HEK293 (cell line): Measurements from ENCODE around the gene COX8A.

ENCODE experiments used
- CTCF ChIA-PET: fragments of 350-600 bp; formaldehyde crosslinking; extraction: SDS; loops from one replicate; lab custom pipeline; 2021; ENCODE audit warnings: antibody characterized with exemption; lab: Yijun Ruan, JAX
- POLR2A ChIA-PET: fragments of 300-600 bp; formaldehyde crosslinking; extraction: SDS; loops from one replicate; lab custom pipeline; 2020; ENCODE audit warnings: antibody characterized with exemption, inconsistent platforms; lab: Yijun Ruan, JAX
- H3K27ac ChIP-seq: fragments of 200-500 bp; sonication (Bioruptor generic); 2 replicates; pipeline ENCODE4 v1.5.1; 2014; ENCODE audit warnings: low read depth, low read length, control low read depth, inconsistent platforms; ENCODE audit errors: extremely low read depth
- H3K36me3 ChIP-seq, 2 experiments: fragments of 200-500 bp in 1 of 2; sonication (Bioruptor generic) in 1 of 2; 1 replicate in 1 of 2; 2 replicates in 1 of 2; pipeline ENCODE4 v1.5.1; 2014 to 2017; ENCODE audit warnings: inconsistent platforms in 2 of 2, low read length in 2 of 2; ENCODE audit not compliant: control insufficient read depth in 2 of 2, insufficient read depth in 1 of 2
- H3K4me1 ChIP-seq: fragments of 200-500 bp; sonication (Bioruptor generic); 2 replicates; pipeline ENCODE4 v1.5.1; 2014; ENCODE audit warnings: mild to moderate bottlenecking, low read length, inconsistent platforms; ENCODE audit not compliant: control insufficient read depth, insufficient read depth
- H3K4me3 ChIP-seq: 2 replicates; pipeline ENCODE4 v1.5.1; 2011; ENCODE audit warnings: low read depth, mild to moderate bottlenecking, control low read depth, low read length, moderate library complexity
- H3K9me3 ChIP-seq: fragments of 200-500 bp; sonication (Bioruptor generic); 2 replicates; pipeline ENCODE4 v1.5.1; 2014; ENCODE audit warnings: low read depth, low read length, inconsistent platforms; ENCODE audit not compliant: control insufficient read depth, insufficient read depth
- GLIS2 ChIP-seq: fragments of 450-650 bp; formaldehyde crosslinking; IDR thresholded peaks from 2 replicates; pipeline ENCODE4 v1.5.1; 2016; ENCODE audit warnings: missing biosample characterization, missing genetic modification characterization
- HOXA7 ChIP-seq: sonication (generic); formaldehyde crosslinking; IDR thresholded peaks from 2 replicates; pipeline ENCODE4 v1.8.1; 2022; ENCODE audit warnings: missing genetic modification reagents, borderline replicate concordance
- KLF8 ChIP-seq: fragments of 450-650 bp; formaldehyde crosslinking; IDR thresholded peaks from 2 replicates; pipeline ENCODE4 v1.5.1; 2016; ENCODE audit warnings: missing biosample characterization, missing genetic modification characterization
- YY1 ChIP-seq: fragments of 450-650 bp; formaldehyde crosslinking; IDR thresholded peaks from 2 replicates; pipeline ENCODE4 v1.5.1; 2018; ENCODE audit warnings: missing biosample characterization, missing genetic modification characterization
- ZBTB8A ChIP-seq: fragments of 450-650 bp; formaldehyde crosslinking; IDR thresholded peaks from 2 replicates; pipeline ENCODE4 v1.5.1; 2016; ENCODE audit warnings: missing biosample characterization, missing genetic modification characterization
- ZNF10 ChIP-seq: fragments of 450-650 bp; formaldehyde crosslinking; IDR thresholded peaks from 2 replicates; pipeline ENCODE4 v1.5.1; 2017; ENCODE audit warnings: missing biosample characterization, missing genetic modification characterization
- ZNF132 ChIP-seq: fragments of 450-650 bp; formaldehyde crosslinking; IDR thresholded peaks from 2 replicates; pipeline ENCODE4 v1.5.1; 2017; ENCODE audit warnings: missing biosample characterization, missing genetic modification characterization, borderline replicate concordance
- ZNF184 ChIP-seq: fragments of 450-650 bp; IDR thresholded peaks from 2 replicates; pipeline ENCODE4 v1.5.1; 2018; ENCODE audit warnings: missing biosample characterization, mild to moderate bottlenecking, missing genetic modification characterization
- ZNF214 ChIP-seq: fragments of 450-650 bp; formaldehyde crosslinking; IDR thresholded peaks from 2 replicates; pipeline ENCODE4 v1.5.1; 2017; ENCODE audit warnings: missing biosample characterization, mild to moderate bottlenecking, missing genetic modification characterization, borderline replicate concordance
- ZNF274 ChIP-seq, 2 experiments: fragments of 200-500 bp in 1 of 2; fragments of 450-650 bp in 1 of 2; sonication (Bioruptor generic) in 1 of 2; formaldehyde crosslinking in 1 of 2; IDR thresholded peaks; 2 replicates each; pipeline versions ENCODE4 v1.5.1 to v1.6.1; 2014 to 2016; ENCODE audit warnings: borderline replicate concordance in 1 of 2, inconsistent platforms in 1 of 2, low read length in 1 of 2, missing biosample characterization in 1 of 2, missing genetic modification characterization in 1 of 2
- ZNF366 ChIP-seq: fragments of 450-650 bp; formaldehyde crosslinking; conservative IDR thresholded peaks from 2 replicates; pipeline ENCODE4 v1.5.1; 2016; ENCODE audit warnings: missing biosample characterization, missing genetic modification characterization
- ZNF510 ChIP-seq: fragments of 450-650 bp; formaldehyde crosslinking; IDR thresholded peaks from 2 replicates; pipeline ENCODE4 v1.5.1; 2018; ENCODE audit warnings: mild to moderate bottlenecking, missing genetic modification characterization, missing biosample characterization; ENCODE audit not compliant: insufficient replicate concordance
- ZNF514 ChIP-seq: fragments of 450-650 bp; formaldehyde crosslinking; IDR thresholded peaks from 2 replicates; pipeline ENCODE4 v1.5.1; 2016; ENCODE audit warnings: missing biosample characterization, missing genetic modification characterization
- ZNF626 ChIP-seq: fragments of 450-650 bp; sonication (Bioruptor Pico); formaldehyde crosslinking; IDR thresholded peaks from 2 replicates; pipeline ENCODE4 v1.5.1; 2018; ENCODE audit warnings: missing biosample characterization, missing genetic modification characterization, inconsistent platforms
- ZSCAN23 ChIP-seq: fragments of 450-650 bp; formaldehyde crosslinking; IDR thresholded peaks from 2 replicates; pipeline ENCODE4 v1.5.1; 2016; ENCODE audit warnings: missing biosample characterization, missing genetic modification characterization
- TF ChIP-seq, protein P1 (sequence below): fragments of 450-650 bp; formaldehyde crosslinking; IDR thresholded peaks from 2 replicates; pipeline ENCODE4 v1.5.1; 2016; ENCODE audit warnings: missing biosample characterization, missing genetic modification characterization
- TF ChIP-seq, protein P2 (sequence below): fragments of 450-650 bp; formaldehyde crosslinking; IDR thresholded peaks from 2 replicates; pipeline ENCODE4 v1.5.1; 2016; ENCODE audit warnings: missing biosample characterization, missing genetic modification characterization
- TF ChIP-seq, protein P3 (sequence below): fragments of 450-650 bp; formaldehyde crosslinking; IDR thresholded peaks from 2 replicates; pipeline ENCODE4 v1.5.1; 2017; ENCODE audit warnings: missing biosample characterization, missing genetic modification characterization

The COX8A gene

GRCh38 chr11:64000026-64000739 is 25.8 kb downstream of the COX8A start (continued):
- no peak for TF ChIP-seq ZNF184 (tag by site-specific recombination)
- TF ChIP-seq ZNF214 (tag by site-specific recombination), result no peak
- TF ChIP-seq ZNF132 (tag by site-specific recombination), result no peak
- TF ChIP-seq ZNF10, result no peak
- no peak for TF ChIP-seq ZNF514 (tag by site-specific recombination)
- no peak for TF ChIP-seq ZNF510
- TF ChIP-seq GLIS2 (tag by site-specific recombination), result no peak; the same call in 1 of the 2 replicates
- TF ChIP-seq ZNF274 (IDR thresholded peaks at IDR 0.05; ENCODE audit: low read length), result no peak
- TF ChIP-seq ZNF274 (tag by site-specific recombination; IDR thresholded peaks at IDR 0.05; ENCODE audit: borderline replicate concordance), result no peak

DNA sequence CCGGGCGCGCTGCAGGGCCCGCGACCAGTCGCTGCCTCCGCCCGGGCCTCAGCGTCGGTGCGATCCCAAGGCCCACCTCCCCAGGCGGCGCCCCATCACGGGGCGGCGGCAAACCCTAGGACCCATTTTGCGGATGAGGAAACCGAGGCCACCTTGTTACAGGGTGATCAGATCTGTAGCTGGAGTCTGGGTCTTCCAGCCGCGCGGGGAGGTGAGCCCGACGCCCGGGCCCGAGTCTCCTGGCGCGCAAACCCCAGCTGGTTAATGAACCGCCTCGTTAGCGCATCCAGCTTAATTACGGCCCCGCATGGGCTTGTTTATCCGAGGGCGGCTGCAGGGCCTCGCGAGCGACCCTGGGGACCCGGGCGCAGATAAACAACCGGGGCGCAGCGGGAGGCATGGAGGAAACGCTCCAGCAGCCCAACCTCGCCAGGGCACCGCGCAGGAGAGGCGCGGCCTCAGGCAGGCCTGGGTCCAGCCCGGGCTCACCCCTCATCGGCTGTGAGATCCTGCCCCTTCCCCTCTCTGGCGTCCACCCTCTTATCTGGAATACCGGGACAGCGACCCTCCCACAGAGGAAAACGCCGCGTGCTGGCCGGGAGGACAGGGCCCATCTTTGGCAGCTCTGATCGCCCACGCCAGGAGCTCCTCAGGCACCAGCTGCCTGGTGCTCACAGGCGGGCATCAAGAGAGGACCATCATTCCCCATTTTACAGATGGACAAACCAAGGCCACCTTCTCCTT is 26.5 kb downstream of the COX8A start:
- no peak for TF ChIP-seq ZNF626 (tag by site-specific recombination)
- TF ChIP-seq, protein P1, sequence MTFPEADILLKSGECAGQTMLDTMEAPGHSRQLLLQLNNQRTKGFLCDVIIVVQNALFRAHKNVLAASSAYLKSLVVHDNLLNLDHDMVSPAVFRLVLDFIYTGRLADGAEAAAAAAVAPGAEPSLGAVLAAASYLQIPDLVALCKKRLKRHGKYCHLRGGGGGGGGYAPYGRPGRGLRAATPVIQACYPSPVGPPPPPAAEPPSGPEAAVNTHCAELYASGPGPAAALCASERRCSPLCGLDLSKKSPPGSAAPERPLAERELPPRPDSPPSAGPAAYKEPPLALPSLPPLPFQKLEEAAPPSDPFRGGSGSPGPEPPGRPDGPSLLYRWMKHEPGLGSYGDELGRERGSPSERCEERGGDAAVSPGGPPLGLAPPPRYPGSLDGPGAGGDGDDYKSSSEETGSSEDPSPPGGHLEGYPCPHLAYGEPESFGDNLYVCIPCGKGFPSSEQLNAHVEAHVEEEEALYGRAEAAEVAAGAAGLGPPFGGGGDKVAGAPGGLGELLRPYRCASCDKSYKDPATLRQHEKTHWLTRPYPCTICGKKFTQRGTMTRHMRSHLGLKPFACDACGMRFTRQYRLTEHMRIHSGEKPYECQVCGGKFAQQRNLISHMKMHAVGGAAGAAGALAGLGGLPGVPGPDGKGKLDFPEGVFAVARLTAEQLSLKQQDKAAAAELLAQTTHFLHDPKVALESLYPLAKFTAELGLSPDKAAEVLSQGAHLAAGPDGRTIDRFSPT (tag by site-specific recombination), result 0 out of 2 replicates have a peak, but pooled peaks have one; percentile 24
- TF ChIP-seq, all 188 proteins: peak for 1
- ChIA-PET POLR2A (interaction anchor here (0.6 to 4.7 kb wide), 5 partner anchors 12 to 364 kb away, joined by 3 to 18 read pairs (median 3); partner anchors contain the start of gene MARK2), CTCF (interaction anchor here (0.6 to 4.3 kb wide), 7 partner anchors 31 to 229 kb away, joined by 3 to 70 read pairs (median 4); partner anchors contain the start of gene FLRT1)
- no peak overlapping the region for H3K4me3 ChIP-seq
- H3K36me3 ChIP-seq, result peaks cover 0 to 45% of the 10 kb centered on the region in 2 experiments; a peak in 1 of 3 replicates
- H3K4me1 ChIP-seq, result no peaks in the 10 kb centered on the region
- no peak overlapping the region for H3K27ac ChIP-seq
- no peaks in the 10 kb centered on the region for H3K9me3 ChIP-seq

DNA sequence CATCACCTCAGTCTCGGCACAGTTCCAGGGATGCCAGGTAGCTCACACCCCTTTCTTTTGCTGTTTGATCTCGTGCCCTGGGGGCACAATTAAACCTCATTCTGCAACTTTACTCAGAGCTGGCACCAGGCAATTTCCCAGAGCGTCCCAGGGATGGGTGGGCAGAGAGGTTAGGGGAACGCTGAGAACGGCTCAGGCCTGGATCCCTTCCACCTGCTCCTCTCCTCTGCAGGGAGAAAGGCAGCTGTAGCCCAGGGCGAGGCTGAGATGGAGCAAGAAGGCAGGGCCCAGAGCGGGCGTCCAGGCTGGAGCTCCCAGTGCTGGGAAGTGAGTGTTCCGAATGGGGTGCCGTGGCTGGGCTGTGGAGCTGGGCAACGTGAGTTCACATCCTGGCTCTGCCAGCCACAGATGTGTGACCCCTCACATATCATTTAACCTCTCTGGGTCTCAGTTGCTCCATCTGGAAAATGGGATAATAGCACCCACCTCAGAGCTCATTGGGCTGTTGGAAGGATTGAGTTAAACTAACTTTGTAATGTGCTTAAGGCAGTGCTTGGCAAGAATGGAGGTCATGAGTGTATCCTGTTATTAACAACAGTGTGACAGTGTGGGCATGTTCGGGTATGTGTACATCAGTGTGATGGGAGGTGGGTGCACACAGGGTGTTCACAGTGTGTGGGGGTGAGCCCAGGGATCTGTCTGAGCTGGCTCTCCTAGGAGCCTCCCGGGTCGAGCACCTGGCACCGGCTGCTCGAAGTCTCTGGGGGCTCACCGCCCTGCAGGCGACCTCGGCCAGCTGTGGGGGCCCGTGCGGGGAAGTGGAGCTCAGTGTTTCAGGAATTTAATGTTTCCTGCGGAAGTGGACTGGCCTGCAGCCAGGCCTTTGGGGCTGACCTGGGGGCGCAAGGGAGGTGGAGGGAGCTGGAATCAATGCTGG is 27.3 kb downstream of the COX8A start:
- Histone ChIP-seq H3K9me3 (no peaks in the 10 kb centered on the region), H3K4me1 (no peaks in the 10 kb centered on the region), H3K4me3 (no peak overlapping the region), H3K36me3 (peaks cover 0 to 37% of the 10 kb centered on the region in 2 experiments; a peak in 1 of 3 replicates), H3K27ac (no peak overlapping the region)
- ChIA-PET CTCF (interaction anchor here (0.6 to 4.3 kb wide), 4 partner anchors 24 to 164 kb away, joined by 3 to 70 read pairs (median 8); partner anchors contain the start of gene FLRT1), POLR2A (interaction anchor here (0.6 to 4.7 kb wide), 2 partner anchors 13 to 363 kb away, joined by 3 to 18 read pairs; no protein-coding TSS in a partner anchor)
- TF ChIP-seq ZNF366 (tag by site-specific recombination) (no peak), YY1 (tag by site-specific recombination) (no peak), ZBTB8A (tag by site-specific recombination) (peak; percentile 16; the same call in 1 of the 2 replicates), ZSCAN23 (tag by site-specific recombination) (no peak), KLF8 (tag by site-specific recombination) (peak; percentile 34; the same call in 1 of the 2 replicates), HOXA7 (CRISPR knock-in tag) (no peak)
- TF ChIP-seq, protein P1 (tag by site-specific recombination), result 0 out of 2 replicates have a peak, but pooled peaks have one; percentile 8
- TF ChIP-seq, protein P2, sequence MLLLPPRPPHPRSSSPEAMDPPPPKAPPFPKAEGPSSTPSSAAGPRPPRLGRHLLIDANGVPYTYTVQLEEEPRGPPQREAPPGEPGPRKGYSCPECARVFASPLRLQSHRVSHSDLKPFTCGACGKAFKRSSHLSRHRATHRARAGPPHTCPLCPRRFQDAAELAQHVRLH (tag by site-specific recombination), result no peak
- TF ChIP-seq, protein P3, sequence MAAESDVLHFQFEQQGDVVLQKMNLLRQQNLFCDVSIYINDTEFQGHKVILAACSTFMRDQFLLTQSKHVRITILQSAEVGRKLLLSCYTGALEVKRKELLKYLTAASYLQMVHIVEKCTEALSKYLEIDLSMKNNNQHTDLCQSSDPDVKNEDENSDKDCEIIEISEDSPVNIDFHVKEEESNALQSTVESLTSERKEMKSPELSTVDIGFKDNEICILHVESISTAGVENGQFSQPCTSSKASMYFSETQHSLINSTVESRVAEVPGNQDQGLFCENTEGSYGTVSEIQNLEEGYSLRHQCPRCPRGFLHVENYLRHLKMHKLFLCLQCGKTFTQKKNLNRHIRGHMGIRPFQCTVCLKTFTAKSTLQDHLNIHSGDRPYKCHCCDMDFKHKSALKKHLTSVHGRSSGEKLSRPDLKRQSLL (tag by site-specific recombination), result no peak
